ENCODE results near the gene MECR.
"Not testable (repeated sequence)": the region's sequence is repeated elsewhere in the genome, so short reads cannot be mapped to it uniquely, and the experiment has no call there.

The MECR gene

DNA sequence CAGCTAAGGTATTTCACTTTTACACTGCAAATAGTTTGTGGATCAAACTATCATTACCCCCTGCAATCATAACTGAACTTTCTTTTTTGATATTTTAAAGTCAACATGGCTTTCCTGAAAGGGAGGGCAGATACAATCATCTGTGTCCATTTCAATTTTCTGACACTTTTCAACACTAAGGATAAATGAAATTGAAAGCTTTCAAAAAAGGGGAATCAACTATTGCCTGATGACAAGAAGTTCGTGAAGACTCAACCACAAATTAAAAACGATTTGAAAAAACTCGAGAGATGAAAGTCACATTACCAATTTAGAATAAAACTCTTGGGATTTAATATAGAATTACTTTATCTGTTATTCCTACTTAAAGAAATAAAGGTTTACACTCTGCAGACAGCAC, 60.8 kb downstream of the MECR start:
- no peak for DNase-seq (ENCODE audit: low read depth in 2 of 2)

DNA sequence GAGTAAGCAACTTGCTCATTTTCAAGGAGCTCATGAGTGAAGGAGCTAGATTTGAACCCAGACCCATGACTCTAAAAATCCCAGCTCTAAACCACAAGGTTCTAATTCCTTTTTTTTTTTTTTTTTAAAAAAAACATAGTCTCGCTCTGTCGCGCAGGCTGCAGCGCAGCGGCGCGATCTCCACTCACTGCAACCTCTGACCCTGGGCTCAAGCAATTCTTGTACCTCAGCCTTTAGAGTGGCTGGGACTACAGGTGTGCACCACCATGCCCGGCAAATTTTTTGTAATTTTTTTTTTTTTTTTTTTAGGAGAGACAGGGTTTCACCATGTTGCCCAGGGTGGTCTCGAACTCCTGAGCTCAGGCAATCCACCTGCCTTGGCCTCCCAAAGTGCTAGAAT, 62.8 kb downstream of the MECR start:
- no peak for DNase-seq (ENCODE audit: low read depth in 2 of 2)

- no peak for DNase-seq (ENCODE audit: low read depth in 2 of 2)
These were observed 64.3 kb downstream of the MECR start for GRCh38 chr1:29166291-29166878.

GRCh38 chr1:29164588-29164987, 66.1 kb downstream of the MECR start:
- no peak for DNase-seq (ENCODE audit: low read depth in 2 of 2)

- no peak for DNase-seq (ENCODE audit: low read depth in 2 of 2)
These were observed 68.1 kb downstream of the MECR start for GRCh38 chr1:29162476-29163138.

GRCh38 chr1:29162025-29162424, 68.7 kb downstream of the MECR start:
- no peak for DNase-seq (ENCODE audit: low read depth in 2 of 2)

- no peak for DNase-seq (ENCODE audit: low read depth in 2 of 2)
These were observed 71.0 kb downstream of the MECR start for GRCh38 chr1:29159773-29160172.

DNA sequence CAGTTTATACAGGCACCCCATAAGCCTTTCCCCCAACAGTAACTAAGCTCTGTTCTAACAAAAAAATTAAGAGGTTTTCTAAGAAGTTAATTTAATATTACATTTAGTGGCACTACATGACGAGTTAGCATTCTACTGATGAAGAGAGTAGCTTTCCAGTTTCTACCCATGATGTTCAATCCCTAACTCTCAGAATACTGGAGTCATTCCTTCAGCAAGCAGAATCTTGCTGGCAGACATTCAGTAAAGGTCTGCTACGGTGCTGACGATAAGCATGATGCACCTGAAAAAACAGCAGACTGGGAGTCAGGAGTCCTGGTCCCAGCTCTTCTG, 73.5 kb downstream of the MECR start:
- DNase-seq (ENCODE audit: low read depth in 2 of 2) = no peak

- DNase-seq (ENCODE audit: low read depth in 2 of 2) = no peak
These were observed 74.0 kb downstream of the MECR start for GRCh38 chr1:29156543-29157268.

- DNase-seq (ENCODE audit: low read depth in 2 of 2) = no peak
These were observed 78.5 kb downstream of the MECR start for GRCh38 chr1:29152046-29152805.

- not testable (repeated sequence) for DNase-seq (ENCODE audit: low read depth in 2 of 2)
These were observed 80.4 kb downstream of the MECR start for GRCh38 chr1:29150346-29150745.

- no peak for DNase-seq (ENCODE audit: low read depth in 2 of 2)
These were observed 81.9 kb downstream of the MECR start for GRCh38 chr1:29148656-29149491.

- DNase-seq (ENCODE audit: low read depth in 2 of 2) = no peak
These were observed 84.8 kb downstream of the MECR start for GRCh38 chr1:29145739-29146437.

DNA sequence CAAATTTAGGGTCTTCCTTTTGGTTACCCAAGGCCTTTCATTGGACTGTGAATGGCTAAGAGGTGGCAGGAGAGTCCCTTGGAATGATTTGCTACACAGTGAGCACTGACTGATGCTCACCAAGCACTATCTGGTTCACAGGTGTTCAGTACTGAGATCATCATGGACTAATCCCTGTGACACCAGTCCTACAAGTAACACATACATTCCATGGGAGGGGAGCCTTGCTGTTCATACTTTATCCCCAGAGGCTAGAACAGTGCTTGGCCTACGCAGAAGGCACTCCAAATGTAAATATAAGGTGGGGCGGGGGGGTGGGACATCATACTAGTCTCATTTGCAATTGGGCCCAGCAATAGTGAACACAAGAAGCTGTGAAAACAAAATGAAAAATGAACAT, 86.6 kb downstream of the MECR start:
- no peak for DNase-seq (ENCODE audit: low read depth in 2 of 2)

DNA sequence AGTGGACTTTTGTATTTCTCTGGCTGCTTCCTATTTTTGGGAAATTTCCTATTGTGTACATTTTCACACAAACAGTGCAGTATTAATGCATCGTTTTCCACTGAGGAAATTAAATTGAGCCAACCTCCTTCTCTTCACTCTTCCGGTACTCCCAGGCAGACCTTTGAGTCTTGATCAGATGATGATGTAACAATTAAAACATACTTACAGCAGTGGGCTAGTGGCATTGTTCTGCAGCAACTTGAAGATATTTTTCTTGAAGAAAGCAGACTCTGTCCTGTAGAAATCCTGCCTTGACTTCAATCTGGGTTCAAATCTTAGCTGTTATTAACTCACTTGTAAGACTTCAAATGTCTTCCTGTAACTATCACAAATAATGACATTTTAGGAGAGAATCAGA, 88.0 kb downstream of the MECR start:
- DNase-seq (ENCODE audit: low read depth in 2 of 2) = no peak
